Activated T-cell treated with anti-CD3 and anti-CD28 coated beads for 4 hours (primary cell): ENCODE measurements around the gene MAML3.

Source experiments
- DNase-seq: peaks from one replicate; pipeline ENCODE4 v3.0.0-alpha.2; 2020

MAML3 gene

GRCh38 chr4:140153718-140154571 is at the start of gene MAML3:
TSS of gene MAML3 (minus strand) at chr4:140154184. CDS start at chr4:140153327, 857 bp downstream.
- DNase-seq = peak; percentile 68

DNA sequence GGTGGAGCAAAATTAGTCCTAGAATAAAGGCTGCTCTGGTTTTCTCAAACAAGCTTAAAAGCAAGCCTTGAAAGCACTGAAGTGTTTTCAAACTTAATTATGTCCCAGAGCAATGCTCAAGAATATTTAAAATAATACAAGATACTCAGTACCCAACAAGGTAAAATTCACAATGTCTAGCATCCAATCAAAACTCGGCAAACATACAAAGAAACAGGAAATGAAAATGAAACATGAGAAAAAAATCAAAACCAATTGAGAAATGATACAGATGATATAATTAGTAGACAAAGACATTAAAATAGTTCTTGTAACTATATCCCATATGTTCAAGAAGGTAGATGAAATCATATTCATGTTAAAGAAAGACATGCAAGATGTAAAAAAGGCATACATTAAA is 45.0 kb upstream of the MAML3 start:
- DNase-seq = no peak

- no peak for DNase-seq
Observed at GRCh38 chr4:140195806-140196205, 41.8 kb upstream of the MAML3 start.

DNA sequence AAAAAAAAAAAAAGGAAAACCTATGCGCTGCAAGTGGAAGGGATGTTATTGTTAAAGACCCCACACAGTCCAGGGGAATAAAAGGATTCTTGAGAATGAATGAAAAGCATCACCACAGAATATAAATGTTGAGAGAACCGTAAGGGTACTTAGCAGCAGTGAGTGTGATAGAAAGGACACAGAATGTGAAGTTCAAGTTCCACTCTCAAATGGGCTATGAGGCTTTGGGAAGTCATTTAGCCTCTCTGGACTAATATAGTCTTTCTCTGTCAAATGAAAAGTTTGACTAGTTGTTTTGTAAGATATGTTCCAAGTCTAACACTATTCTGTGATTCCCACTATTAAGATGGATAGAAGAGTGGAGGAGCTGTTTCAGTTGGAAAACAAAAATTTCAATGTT is 35.8 kb upstream of the MAML3 start:
- no peak for DNase-seq

GRCh38 chr4:140188975-140189374 is 35.0 kb upstream of the MAML3 start:
- no peak for DNase-seq

DNA sequence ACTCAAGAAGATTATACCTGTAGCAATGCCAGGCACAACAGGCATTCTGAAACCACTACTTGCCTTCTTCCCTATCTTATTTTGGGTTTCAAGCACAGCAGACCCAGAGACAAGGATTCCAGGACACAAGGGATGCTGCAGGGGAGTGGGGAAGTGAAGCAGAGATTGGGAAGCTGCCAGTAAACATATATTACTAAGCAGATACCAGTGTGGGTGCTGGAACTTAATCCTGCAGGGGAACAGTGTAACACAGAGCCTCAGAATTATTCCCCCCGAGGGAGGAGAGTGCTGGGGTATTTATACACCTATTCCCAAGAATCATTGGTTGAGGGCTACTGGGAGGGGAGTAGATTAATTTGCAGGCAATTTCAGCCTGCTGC is 33.3 kb upstream of the MAML3 start:
- DNase-seq = no peak

- no peak for DNase-seq
Observed at GRCh38 chr4:140186651-140187315, 32.8 kb upstream of the MAML3 start.

GRCh38 chr4:140186082-140186438 is 32.1 kb upstream of the MAML3 start:
- no peak for DNase-seq

GRCh38 chr4:140185412-140186081 is 31.6 kb upstream of the MAML3 start:
- DNase-seq = no peak

GRCh38 chr4:140183270-140183669 is 29.3 kb upstream of the MAML3 start:
- no peak for DNase-seq

- no peak for DNase-seq
Observed at GRCh38 chr4:140180577-140180976, 26.6 kb upstream of the MAML3 start.

DNA sequence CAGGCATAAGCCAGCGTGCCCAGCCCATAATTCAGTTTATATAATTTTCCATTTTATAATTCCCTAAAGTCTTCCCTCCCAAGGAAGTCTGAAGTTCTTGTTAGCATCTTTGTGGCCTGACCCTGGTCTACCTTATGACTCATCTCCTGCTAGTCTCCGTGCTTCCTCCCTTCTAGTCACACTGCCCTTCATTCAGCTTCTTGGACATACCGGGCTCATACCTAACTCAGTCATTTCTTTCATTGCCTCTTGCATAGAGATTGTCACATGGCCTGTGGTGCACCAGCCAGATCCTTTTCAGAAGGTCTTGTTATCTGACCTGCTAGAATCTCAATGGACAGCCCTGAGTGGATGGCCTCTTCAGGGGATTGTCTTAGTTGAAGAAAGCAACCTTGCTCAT is 22.8 kb upstream of the MAML3 start:
- no peak for DNase-seq

GRCh38 chr4:140174543-140174942 is 20.6 kb upstream of the MAML3 start:
- DNase-seq = no peak

GRCh38 chr4:140172960-140173359 is 19.0 kb upstream of the MAML3 start:
- no peak for DNase-seq

DNA sequence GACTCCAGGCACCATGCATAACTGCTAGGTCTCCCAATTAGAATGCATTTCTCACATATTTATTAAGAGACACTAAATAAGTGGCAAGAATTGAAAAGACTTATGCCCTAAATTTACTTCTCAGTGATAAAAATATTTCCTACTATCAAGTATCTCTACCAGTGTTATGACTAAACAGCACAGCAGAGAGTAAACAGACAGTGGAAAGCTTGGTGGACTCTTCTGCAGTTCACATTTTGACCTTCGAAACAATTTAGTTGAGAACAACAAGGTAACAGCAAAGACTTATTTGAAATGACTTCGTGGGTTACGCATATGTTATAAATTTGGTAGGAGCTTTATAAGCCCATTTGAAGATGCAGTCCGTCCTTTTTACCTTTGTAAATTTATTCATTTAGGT is 16.3 kb upstream of the MAML3 start:
- DNase-seq = no peak

GRCh38 chr4:140168936-140169335 is 15.0 kb upstream of the MAML3 start:
- no peak for DNase-seq

DNA sequence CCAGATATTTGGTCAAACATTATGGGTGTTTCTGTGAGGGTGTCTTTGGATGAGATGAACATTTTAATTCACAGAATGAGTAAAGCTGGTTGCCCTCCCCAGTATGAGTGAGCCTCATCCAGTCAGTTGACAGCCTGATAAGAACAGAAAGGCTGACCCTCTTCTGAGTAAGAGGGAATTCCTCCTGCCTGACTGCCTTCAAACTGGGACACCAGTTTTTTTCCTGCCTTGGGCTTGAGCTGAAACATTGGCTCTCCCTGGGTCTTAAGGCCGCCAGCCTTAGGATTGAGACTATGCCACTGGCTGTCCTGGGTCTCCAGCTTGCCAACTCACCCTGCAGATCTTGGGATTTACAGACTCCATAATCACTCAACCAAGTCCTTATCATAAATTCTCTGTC is 14.5 kb upstream of the MAML3 start:
- DNase-seq = no peak

- no peak for DNase-seq
Observed at GRCh38 chr4:140163029-140163810, 9.2 kb upstream of the MAML3 start.

GRCh38 chr4:140162596-140162995 is 8.6 kb upstream of the MAML3 start:
- no peak for DNase-seq

GRCh38 chr4:140158365-140159030 is 4.5 kb upstream of the MAML3 start:
- no peak for DNase-seq

GRCh38 chr4:140157341-140157740 is 3.4 kb upstream of the MAML3 start:
- DNase-seq = no peak

GRCh38 chr4:140156529-140157171 is 2.7 kb upstream of the MAML3 start:
- DNase-seq = no peak
